Adipose tissue (tissue), 3 donors: ENCODE results near the gene DELE1. TPM values are rescaled to one million over a fixed set of nuclear protein-coding genes. Genes with fewer than 3 reads are reported as not detected.

ENCODE experiments used
- H3K27ac ChIP-seq: one replicate; pipeline ENCODE4 v1.5.1; 2013; ENCODE audit warnings: low read depth, low read length
- WGBS, 3 donors: extraction: QIAGEN DNeasy Blood & Tissue Kit; methylation state at CpG; one replicate each; pipeline ENCODE4 v1.1.7; 2013; 5-methylcytosine and 5-hydroxymethylcytosine counted together
- polyA plus RNA-seq, 3 donors: library from polyadenylated mRNA; stranded (reverse); fragments of 200-250 nt; gene quantifications; one replicate each; pipeline ENCODE4 v1.2.3, GENCODE V29; 2013
- donor health status: healthy with polysubstance abuse.
- donor health status: Bipolar disorder and iron deficiency.
- donor health status: healthy.

DELE1 gene
- polyA plus RNA-seq, 3 donors: 29.9 to 47.0 (median 35.0) TPM

GRCh38 chr5:141968914-141969608 is 45.4 kb downstream of the DELE1 start, which contains the start of gene RNF14:
TSS of gene RNF14 (plus strand) at chr5:141969105. CDS start at chr5:141973589, 4,484 bp downstream.
- 0 to 1% (median 0%) methylated on average over 58 to 63 of the region's 63 CpGs for WGBS, 3 donors

GRCh38 chr5:141969783-141970771 is 46.4 kb downstream of the DELE1 start:
- H3K27ac ChIP-seq: no peak overlapping the region
- 71 to 79% (median 72%) methylated on average over 2 of the region's 2 CpGs for WGBS, 3 donors

More at GRCh38 chr5:141968914-141969608, 45.4 kb downstream of the DELE1 start, which contains the start of gene RNF14:
- no peak within 1 kb of the TSS for H3K27ac ChIP-seq

DNA sequence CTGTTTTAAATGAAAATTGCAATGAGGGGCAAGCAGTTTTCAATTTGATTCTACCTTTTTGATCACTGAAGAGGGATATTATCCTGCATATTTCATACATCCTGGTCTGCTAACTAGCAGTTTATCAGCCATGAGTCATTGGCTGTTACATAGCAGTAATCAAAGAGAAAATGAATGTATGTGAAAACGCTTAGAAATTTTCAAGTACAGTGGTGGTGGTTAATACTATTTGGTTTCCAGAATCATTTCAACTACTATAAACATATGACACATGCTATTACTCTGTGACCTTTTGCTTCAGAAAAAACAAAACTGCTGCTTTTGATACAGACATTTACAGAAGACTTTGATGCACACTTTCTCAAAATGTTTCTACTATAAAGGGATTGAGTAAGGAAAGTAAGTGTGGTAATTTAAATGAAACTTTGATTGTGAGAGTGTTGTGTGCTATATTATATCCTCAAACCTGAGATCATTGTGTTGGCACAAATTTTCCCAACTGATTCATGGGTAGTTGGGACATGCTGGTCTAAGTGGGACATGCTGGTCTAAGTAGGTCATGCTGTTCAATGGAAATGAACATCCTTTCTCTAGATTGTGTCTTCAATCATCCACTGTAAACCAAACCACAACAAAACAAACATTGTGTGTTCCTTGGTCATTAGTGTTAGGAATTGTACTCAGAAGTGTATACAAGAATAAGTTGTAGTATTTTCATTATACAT is 50.4 kb downstream of the DELE1 start:
- H3K27ac ChIP-seq: no peak overlapping the region
- 83 to 85% (median 84%) methylated on average over 1 of the region's 1 CpG for WGBS, 3 donors

- no peak overlapping the region for H3K27ac ChIP-seq
- 93 to 95% (median 95%) methylated on average over 6 of the region's 6 CpGs for WGBS, 3 donors
These were observed 52.5 kb downstream of the DELE1 start for GRCh38 chr5:141976176-141976575.

- no peak overlapping the region for H3K27ac ChIP-seq
These were observed 54.7 kb downstream of the DELE1 start for GRCh38 chr5:141978389-141978788.

DNA sequence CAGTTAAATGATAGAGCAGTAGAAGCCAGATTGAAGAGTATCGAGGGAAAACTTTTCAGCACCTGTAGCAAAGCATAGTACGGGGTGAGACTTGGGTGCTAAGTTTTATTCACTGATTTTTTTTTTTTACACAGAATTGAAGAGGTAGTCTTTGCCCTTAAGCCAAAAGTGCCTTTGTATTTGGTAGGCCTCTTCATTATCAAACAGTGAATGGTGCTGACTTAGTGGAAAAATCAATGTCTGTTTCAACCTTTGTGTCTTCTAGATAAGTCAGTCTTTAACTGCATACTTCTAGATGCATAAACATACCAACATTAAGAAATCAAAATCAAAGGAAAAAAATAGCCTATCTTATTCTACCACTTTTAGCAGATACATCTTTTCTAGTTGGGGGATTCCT is 59.0 kb downstream of the DELE1 start:
- H3K27ac ChIP-seq: no peak overlapping the region
- WGBS, 3 donors: 28 to 50% (median 48%) methylated on average over 2 of the region's 2 CpGs

GRCh38 chr5:141986072-141986471 is 62.4 kb downstream of the DELE1 start:
- H3K27ac ChIP-seq: no peak overlapping the region

GRCh38 chr5:141989720-141990119 is 66.0 kb downstream of the DELE1 start:
- 0% methylated on average over 1 of the region's 1 CpG for WGBS, 3 donors
- H3K27ac ChIP-seq: no peak overlapping the region

Other genes with a start within 250 kb of the DELE1 start
- gene ARAP3, start 241.6 kb upstream of the DELE1 start, polyA plus RNA-seq: 10 to 100 TPM in 2 of 3 donors, 1 to 10 TPM in 1; 2.5 to 33.4 (median 14.2) TPM
- 10 to 100 TPM; 13.7 to 26.7 (median 17.4) TPM for gene PCDH1, start 45.5 kb upstream of the DELE1 start, polyA plus RNA-seq
- 1 to 10 TPM in 2 of 3 donors, under 1 TPM in 1; 0.89 to 5.0 (median 2.7) TPM for gene PCDH12, start 34.3 kb downstream of the DELE1 start, polyA plus RNA-seq
- gene RNF14, start 45.2 kb downstream of the DELE1 start, polyA plus RNA-seq: 10 to 100 TPM; 17.8 to 35.5 (median 25.9) TPM
- 10 to 100 TPM in 2 of 3 donors, 1 to 10 TPM in 1; 6.4 to 36.1 (median 10.3) TPM for gene GNPDA1, start 89.2 kb downstream of the DELE1 start, polyA plus RNA-seq
- 10 to 100 TPM; 36.8 to 50.8 (median 38.6) TPM for gene NDFIP1, start 184.9 kb downstream of the DELE1 start, polyA plus RNA-seq